LNCaP clone FGC (cell line): ENCODE results near the gene PCSK1.
"Not testable (repeated sequence)": the region's sequence is repeated elsewhere in the genome, so short reads cannot be mapped to it uniquely, and the experiment has no call there.

Experiments used
- DNase-seq: peaks from one replicate; pipeline ENCODE4 v3.0.0-alpha.2; 2011; ENCODE audit warnings: low read depth
- H3K4me3 ChIP-seq: 2 replicates; pipeline ENCODE4 v1.5.1; 2011; ENCODE audit warnings: mild to moderate bottlenecking, low read depth, low read length, control low read depth
- CTCF ChIP-seq: IDR thresholded peaks from 2 replicates; pipeline ENCODE4 v1.5.1; 2012; ENCODE audit warnings: mild to moderate bottlenecking; ENCODE audit not compliant: control insufficient read depth, insufficient read depth; ENCODE audit errors: extremely low read depth

PCSK1 gene

DNA sequence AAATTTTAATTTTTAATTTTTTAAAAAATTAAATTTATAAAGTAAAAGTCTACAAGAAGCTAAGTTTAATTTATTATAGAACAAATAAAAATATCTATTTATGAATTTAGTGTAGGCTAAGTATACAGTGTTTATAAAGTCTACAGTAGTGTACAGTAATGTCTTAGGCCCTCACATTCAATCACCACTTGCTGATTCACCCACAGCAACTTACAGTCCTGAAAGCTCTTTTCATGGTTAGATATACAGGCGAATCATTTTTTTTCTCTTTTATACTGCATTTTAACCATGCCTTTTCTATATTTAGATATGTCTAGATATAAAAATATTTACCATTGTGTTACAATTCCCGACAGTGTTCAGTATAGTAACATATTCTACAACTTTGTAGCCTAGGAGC, 55.9 kb downstream of the PCSK1 start:
- H3K4me3 ChIP-seq: no peak overlapping the region
- no peak for TF ChIP-seq CTCF
- DNase-seq: no peak

DNA sequence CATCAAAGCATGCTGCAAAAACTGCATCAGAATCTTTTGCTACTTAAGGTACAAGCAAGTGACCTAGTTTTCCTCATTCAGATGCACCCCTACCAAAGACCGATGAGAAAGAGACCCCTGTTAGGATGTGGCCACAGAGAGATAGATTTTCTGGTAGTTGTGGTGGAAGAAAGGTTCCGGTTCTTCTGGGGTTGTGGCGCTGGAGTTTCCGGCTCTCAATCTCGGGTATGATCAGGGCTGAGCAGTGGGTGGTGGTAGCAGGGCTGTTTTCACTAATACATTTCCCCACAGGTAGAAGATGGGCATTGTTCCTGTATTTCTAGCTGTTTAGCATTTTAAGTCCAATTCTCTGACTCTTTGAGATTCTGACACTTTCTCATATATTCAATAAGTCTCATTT, 58.4 kb downstream of the PCSK1 start:
- DNase-seq: no peak
- TF ChIP-seq CTCF: no peak
- H3K4me3 ChIP-seq: no peak overlapping the region

- H3K4me3 ChIP-seq: no peak overlapping the region
- no peak for DNase-seq
- no peak for TF ChIP-seq CTCF
These were observed 59.7 kb downstream of the PCSK1 start for GRCh38 chr5:96373381-96373733.

DNA sequence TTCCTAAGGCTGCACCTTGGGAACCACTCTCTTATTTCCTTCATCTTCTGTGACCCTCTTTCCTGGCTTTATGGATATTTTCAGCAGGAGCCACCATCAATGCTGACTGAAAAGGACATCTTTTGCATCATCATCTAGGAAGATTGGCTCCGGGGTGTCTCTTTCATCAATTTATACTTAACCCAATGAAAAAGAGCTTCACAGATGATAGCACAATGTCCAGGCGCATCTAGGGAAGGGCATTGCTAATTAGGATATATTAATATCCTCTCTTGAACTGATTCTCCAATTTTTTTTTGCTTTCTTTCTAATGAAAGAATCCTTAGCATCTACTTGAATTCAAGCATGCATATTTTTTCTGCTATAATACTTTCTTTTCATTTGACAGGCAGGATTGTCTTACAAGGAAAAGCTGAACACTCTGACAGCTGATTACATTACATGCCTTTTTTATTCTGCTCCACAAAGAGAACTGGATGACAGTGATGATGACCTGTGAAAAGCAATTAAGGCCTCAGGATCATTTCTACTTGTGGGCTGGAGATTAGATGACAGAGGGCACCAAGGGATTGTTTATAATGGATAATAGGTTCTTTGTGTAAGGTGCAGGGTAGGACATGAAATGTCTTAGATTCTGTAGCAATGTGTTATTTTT, 60.2 kb downstream of the PCSK1 start:
- H3K4me3 ChIP-seq: no peak overlapping the region
- DNase-seq: no peak
- TF ChIP-seq CTCF: no peak

- TF ChIP-seq CTCF: no peak
- no peak for DNase-seq
- no peak overlapping the region for H3K4me3 ChIP-seq
These were observed 62.1 kb downstream of the PCSK1 start for GRCh38 chr5:96370976-96371375.

- DNase-seq, H3K4me3 ChIP-seq: not testable (repeated sequence)
These were observed 65.7 kb downstream of the PCSK1 start for GRCh38 chr5:96367337-96367736.

DNA sequence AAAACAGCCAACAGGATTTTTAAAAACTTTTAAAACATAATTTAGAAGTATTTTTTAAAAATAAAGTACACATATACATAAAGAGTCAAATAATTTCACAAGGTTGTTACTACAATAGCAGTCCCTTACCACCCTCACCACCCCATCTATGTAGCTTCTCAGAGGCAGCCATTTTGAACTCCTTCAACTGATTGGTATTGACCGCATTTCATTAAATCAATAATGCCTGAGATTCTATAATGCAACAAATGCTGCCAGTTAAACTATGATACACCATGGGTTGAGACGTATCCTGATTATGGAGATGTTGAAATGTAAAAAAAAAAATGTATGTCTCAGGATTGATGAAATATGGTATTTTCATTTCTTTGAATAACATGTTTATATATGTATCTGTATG, 78.8 kb downstream of the PCSK1 start:
- DNase-seq: no peak
- H3K4me3 ChIP-seq: no peak overlapping the region
- no peak for TF ChIP-seq CTCF

DNA sequence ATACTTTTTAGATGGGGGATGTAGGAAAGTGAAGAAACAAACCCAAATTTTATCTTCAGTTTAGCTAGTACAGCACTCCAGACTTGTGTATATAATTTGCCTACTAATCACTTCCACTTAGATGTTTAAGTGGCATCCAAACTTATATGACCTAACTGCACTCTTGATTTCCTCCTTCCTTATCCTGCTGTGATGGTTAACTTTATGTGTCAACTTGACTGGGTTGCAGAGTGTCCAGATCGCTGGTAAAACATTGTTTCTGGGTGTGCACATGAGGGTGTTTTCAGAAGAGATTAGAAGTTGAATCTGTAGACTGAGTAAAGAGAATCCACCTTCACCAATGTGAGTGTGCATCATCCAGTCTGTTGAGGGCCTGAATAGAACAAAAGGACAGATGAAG, 79.8 kb downstream of the PCSK1 start:
- DNase-seq: no peak
- TF ChIP-seq CTCF: no peak

More for the DNA sequence above, 79.8 kb downstream of the PCSK1 start:
- no peak overlapping the region for H3K4me3 ChIP-seq
